ENCODE data around the gene C1orf146.
"Not testable (repeated sequence)": the region's sequence is repeated elsewhere in the genome, so short reads cannot be mapped to it uniquely, and the experiment has no call there.

C1orf146 gene

DNA sequence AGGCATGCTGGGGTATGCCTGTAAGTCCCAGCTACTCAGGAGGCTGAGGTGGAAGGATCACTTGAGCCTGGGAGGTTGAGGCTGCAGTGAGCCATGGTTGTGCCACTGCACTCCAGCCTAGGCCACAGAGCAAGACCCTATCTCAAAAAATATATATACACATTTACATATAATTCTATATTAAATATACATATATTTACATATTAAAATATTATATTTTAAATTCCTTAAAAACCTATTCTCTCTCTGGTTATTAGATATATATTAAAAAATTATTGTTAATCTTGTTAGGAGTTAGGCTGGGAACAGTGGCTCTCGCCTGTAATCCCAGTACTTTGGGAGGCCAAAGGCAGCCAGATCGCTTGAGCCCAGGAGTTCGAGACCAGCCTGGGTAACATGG, 58.4 kb downstream of the C1orf146 start:
- no peak for DNase-seq

DNA sequence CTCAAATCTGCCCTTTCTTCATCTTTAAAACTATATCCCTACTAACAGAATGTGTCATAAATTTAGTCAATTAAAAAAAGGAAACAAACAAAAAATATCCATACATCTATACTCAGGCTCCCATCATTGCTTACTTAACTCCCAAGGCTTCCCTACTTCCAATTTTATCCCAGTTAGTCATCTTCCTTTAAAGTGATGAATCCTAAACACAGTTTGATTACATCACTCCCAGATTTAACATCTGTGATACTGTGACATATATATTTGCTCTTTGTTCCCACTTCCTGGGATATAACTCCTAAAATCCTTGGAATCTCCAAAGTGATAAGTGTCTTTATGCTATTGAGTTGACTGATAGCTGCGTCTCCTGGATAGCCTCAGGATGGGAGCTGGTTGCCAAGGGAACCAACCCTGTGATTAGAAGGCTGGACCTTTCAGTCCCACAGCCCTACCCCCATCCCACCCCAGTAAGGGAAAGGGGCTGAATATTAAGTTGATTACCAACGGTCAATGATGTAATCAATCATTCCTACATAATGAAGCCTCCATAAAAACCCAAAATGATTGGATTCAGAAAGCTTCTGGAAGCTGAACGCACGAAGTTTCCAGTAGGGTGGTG, 59.5 kb downstream of the C1orf146 start:
- DNase-seq = no peak

DNA sequence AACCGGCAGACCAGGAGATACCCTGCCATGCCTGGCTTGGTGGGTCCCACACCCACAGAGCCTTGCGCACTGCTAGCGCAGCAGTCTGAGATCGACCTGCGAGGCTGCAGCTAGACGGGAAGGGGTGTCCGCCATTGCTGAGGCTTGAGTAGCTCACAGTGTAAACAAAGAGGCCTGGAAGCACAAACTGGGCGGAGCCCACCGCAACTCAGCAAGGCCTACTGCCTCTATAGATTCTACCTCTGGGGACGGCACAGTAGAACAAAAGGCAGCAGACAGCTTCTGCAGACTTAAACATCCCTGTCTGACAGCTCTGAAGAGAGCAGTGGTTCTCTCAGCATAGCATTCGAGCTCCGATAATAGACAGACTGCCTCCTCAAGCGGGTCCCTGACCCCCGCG, 62.1 kb downstream of the C1orf146 start:
- DNase-seq = not testable (repeated sequence)

DNA sequence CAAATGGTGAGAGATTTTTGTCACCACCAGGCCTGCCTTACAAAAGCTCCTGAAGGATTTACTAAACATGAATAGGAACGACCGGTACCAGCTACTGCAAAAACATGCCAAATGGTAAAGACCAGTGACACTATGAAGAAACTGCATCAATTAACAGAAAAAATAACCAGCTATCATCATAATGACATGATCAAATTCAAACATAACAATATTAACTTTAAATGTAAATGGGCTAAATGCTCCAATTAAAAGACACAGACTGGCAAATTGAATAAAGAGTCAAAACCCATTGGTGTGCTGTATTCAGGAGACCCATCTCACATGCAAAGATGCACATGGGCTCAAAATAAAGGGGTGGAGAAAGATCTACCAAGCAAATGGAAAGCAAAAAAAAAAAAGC, 63.7 kb downstream of the C1orf146 start:
- not testable (repeated sequence) for DNase-seq

DNA sequence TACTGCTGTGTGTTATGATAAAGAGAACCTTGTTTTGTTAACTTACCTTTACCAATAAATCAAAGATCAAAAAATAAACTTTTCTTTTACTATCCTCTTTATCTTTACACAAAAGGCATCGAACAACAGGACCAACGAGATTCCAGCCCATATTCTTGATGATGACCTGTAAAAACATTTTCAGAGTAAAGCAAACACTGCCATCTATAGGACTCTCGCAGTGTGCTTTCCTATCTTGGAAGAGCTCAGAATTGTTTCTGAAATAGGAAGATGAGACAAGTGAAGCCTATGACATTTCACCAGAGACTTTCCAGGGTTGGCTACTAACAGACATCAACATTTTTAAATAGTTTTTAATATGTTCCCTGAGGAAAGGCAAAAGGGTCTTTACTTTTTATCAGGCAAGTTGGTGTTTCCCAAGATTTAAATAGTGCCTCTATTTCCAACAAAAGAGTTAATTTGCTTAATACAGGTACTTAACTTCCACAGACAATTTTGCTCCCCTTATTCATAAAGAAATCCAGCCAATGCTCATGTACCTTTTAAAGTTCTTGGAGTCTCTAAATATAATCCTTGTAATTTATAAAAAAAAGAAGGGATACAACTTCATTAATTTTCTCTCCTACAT, 73.8 kb downstream of the C1orf146 start:
- DNase-seq = peak; percentile 65
